ENCODE results near the gene ANOS1. TPM values are rescaled to one million over a fixed set of nuclear protein-coding genes. Genes with fewer than 3 reads are reported as not detected.

Gene ANOS1
- total and polyA plus RNA-seq, 2 donors (not counting 3 experiments of a cell fraction or from before 2014, with no cell fraction given) = 0.55 to 0.87 TPM

GRCh38 chrX:8639949-8640475 lies 91.9 kb downstream of the ANOS1 start:
- H3K4me1 ChIP-seq (ENCODE audit: control insufficient read depth, extremely low read depth, insufficient read depth, low read length) = no peaks in the 10 kb centered on the region
- no peaks in the 10 kb centered on the region for H3K27me3 ChIP-seq (ENCODE audit: control insufficient read depth in 2 of 2, insufficient read depth in 2 of 2, low read length in 2 of 2)
- dilution Hi-C loops (cut with MboI; ENCODE audit: extremely low pct_ligation_motif_present, low sequenced_read_pairs) (no loop called here), intact Hi-C loops (cut with micrococcal nuclease) (no loop called here)
- TF ChIP-seq JUN (IDR thresholded peaks at IDR 0.05; ENCODE audit: borderline replicate concordance, insufficient read depth, insufficient read length, low read depth) (no peak), EZH2 (IDR thresholded peaks at IDR 0.05; ENCODE audit: borderline replicate concordance, low read depth, low read length, severe bottlenecking) (no peak), GATA2 (IDR thresholded peaks at IDR 0.05; ENCODE audit: insufficient read depth, insufficient read length, low read depth, low read length) (no peak), MYC (IDR thresholded peaks at IDR 0.05; ENCODE audit: low read depth, low read length) (no peak), FOS (IDR thresholded peaks at IDR 0.05; ENCODE audit: borderline replicate concordance, insufficient read depth, low read length) (no peak), POLR2AphosphoS5 (IDR thresholded peaks at IDR 0.05; ENCODE audit: insufficient read depth, low read depth, low read length) (no peak), CTCF (IDR thresholded peaks at IDR 0.05; ENCODE audit: extremely low read depth in 1 of 2, insufficient read depth in 1 of 2, low read depth in 1 of 2, low read length in 2 of 2) (no peak), MAX (IDR thresholded peaks at IDR 0.05; ENCODE audit: insufficient read depth, insufficient read length) (no peak), POLR2A (IDR thresholded peaks at IDR 0.05; ENCODE audit: low read depth, low read length) (no peak)
- no peaks in the 10 kb centered on the region for H3K9me3 ChIP-seq (replicated peaks; ENCODE audit: control insufficient read depth, insufficient read depth, low read length)
- ChIA-PET CTCF (no interaction called here), POLR2A (no interaction called here)
- no peaks in the 10 kb centered on the region for H3K36me3 ChIP-seq (ENCODE audit: control insufficient read depth in 2 of 2, extremely low read depth in 1 of 2, insufficient read depth in 2 of 2, low read length in 2 of 2)
- no peak overlapping the region for H2AFZ ChIP-seq (ENCODE audit: low read depth, low read length)
- no peak overlapping the region for H3K27ac ChIP-seq (ENCODE audit: insufficient read depth, low read depth, low read length)
- FAIRE-seq (no peak), DNase-seq (ENCODE audit: low read depth, low spot score) (no peak)
- no TSS peak for BruUV-seq (replicated peaks)
- H3K9ac ChIP-seq (replicated peaks; ENCODE audit: extremely low read depth, insufficient read depth, low read length) = no peak overlapping the region
- no peaks in the 10 kb centered on the region for H4K20me1 ChIP-seq (replicated peaks; ENCODE audit: control insufficient read depth, extremely low read depth, insufficient read depth, low read length)
- no peaks in the 10 kb centered on the region for H3K9me1 ChIP-seq (replicated peaks; ENCODE audit: control insufficient read depth, extremely low read depth, insufficient read depth, low read length)
- no peaks in the 10 kb centered on the region for H3K79me2 ChIP-seq (ENCODE audit: control insufficient read depth, insufficient read depth, low read length)
- no peak overlapping the region for H3K4me3 ChIP-seq (replicated peaks in 1 of 3; ENCODE audit: insufficient read depth in 1 of 3, low read depth in 1 of 3, low read length in 3 of 3)
- H3K4me2 ChIP-seq (ENCODE audit: insufficient read depth, low read length) = no peak overlapping the region

Data from endothelial cell of umbilical vein (primary cell).